Activated naive CD4-positive, alpha-beta T cell treated with anti-CD3 and anti-CD28 coated beads, Interleukin-2, amount 10 ng/mL, durations not matched to agents 7 days and 5 days (primary cell): ENCODE measurements around the gene ACHE.
A peak's percentile ranks its signal among the peaks of the same experiment; 100 is the strongest.
"Not testable (repeated sequence)": the region's sequence is repeated elsewhere in the genome, so short reads cannot be mapped to it uniquely, and the experiment has no call there.

Experiments
- CTCF ChIA-PET: fragments of 350-600 bp; sonication (Branson Sonifier 250); formaldehyde crosslinking; loops from one replicate; lab custom pipeline; 2021; ENCODE audit warnings: antibody characterized with exemption; lab: Charles Lee
- DNase-seq: peaks from one replicate; pipeline ENCODE4 v3.0.0-alpha.2; 2020
- H3K27ac Mint-ChIP-seq: one replicate; pipeline ENCODE4 v1.8.0; 2021; ENCODE audit warnings: mild to moderate bottlenecking, moderate library complexity, mixed read lengths
- H3K27me3 Mint-ChIP-seq: one replicate; pipeline ENCODE4 v1.8.0; 2021; ENCODE audit warnings: mild to moderate bottlenecking, mixed read lengths
- H3K36me3 Mint-ChIP-seq: one replicate; pipeline ENCODE4 v1.8.0; 2021; ENCODE audit warnings: mixed read lengths
- H3K4me1 Mint-ChIP-seq: one replicate; pipeline ENCODE4 v1.8.0; 2021; ENCODE audit warnings: mixed read lengths
- H3K4me3 Mint-ChIP-seq: one replicate; pipeline ENCODE4 v1.8.0; 2021; ENCODE audit warnings: mild to moderate bottlenecking, moderate library complexity, mixed read lengths
- H3K9me3 Mint-ChIP-seq: one replicate; pipeline ENCODE4 v1.8.0; 2021; ENCODE audit warnings: mixed read lengths

The ACHE gene

GRCh38 chr7:100895701-100895955, at the start of gene ACHE:
ACHE (minus strand) TSS chr7:100895888; CDS start chr7:100894232, 1,656 bp downstream.
- peak within 1 kb of the TSS; percentile 3 for H3K27ac Mint-ChIP-seq
- peaks cover 25% of the 10 kb centered on the region for H3K4me1 Mint-ChIP-seq
- DNase-seq: no peak
- H3K4me3 Mint-ChIP-seq: peak within 1 kb of the TSS; percentile 62
- peaks cover 93% of the 10 kb centered on the region for H3K27me3 Mint-ChIP-seq
- H3K36me3 Mint-ChIP-seq: no peaks in the 10 kb centered on the region
- no peaks in the 10 kb centered on the region for H3K9me3 Mint-ChIP-seq
- CTCF ChIA-PET: interaction anchor here (1.3 to 1.6 kb wide), 2 partner anchors 8 to 186 kb away, joined by 4 to 6 read pairs; no protein-coding TSS in a partner anchor

- Mint-ChIP-seq H3K27ac (no peak overlapping the region), H3K36me3 (no peaks in the 10 kb centered on the region), H3K4me3 (no peak overlapping the region), H3K4me1 (no peaks in the 10 kb centered on the region), H3K9me3 (peaks cover 2% of the 10 kb centered on the region), H3K27me3 (peaks cover 23% of the 10 kb centered on the region)
- CTCF ChIA-PET: no interaction called here
- DNase-seq: no peak
Measured at GRCh38 chr7:100944138-100944537, 48.5 kb upstream of the ACHE start.

- CTCF ChIA-PET: no interaction called here
- no peak overlapping the region for H3K27ac Mint-ChIP-seq
- peaks cover 22% of the 10 kb centered on the region for H3K27me3 Mint-ChIP-seq
- DNase-seq: no peak
- H3K9me3 Mint-ChIP-seq: peaks cover 2% of the 10 kb centered on the region
- no peaks in the 10 kb centered on the region for H3K4me1 Mint-ChIP-seq
- H3K36me3 Mint-ChIP-seq: no peaks in the 10 kb centered on the region
- no peak overlapping the region for H3K4me3 Mint-ChIP-seq
Measured at GRCh38 chr7:100943693-100944092, 48.0 kb upstream of the ACHE start.

- CTCF ChIA-PET: no interaction called here
- Mint-ChIP-seq H3K27ac (no peak overlapping the region), H3K9me3 (peaks cover 2% of the 10 kb centered on the region), H3K4me3 (no peak overlapping the region), H3K27me3 (peaks cover 22% of the 10 kb centered on the region), H3K4me1 (no peaks in the 10 kb centered on the region), H3K36me3 (no peaks in the 10 kb centered on the region)
- no peak for DNase-seq
Measured at GRCh38 chr7:100942045-100942774, 46.5 kb upstream of the ACHE start.

- H3K27me3 Mint-ChIP-seq, H3K4me1 Mint-ChIP-seq, H3K4me3 Mint-ChIP-seq, DNase-seq, H3K36me3 Mint-ChIP-seq, H3K9me3 Mint-ChIP-seq, CTCF ChIA-PET, H3K27ac Mint-ChIP-seq: not testable (repeated sequence)
Measured at GRCh38 chr7:100936167-100936566, 40.5 kb upstream of the ACHE start.

GRCh38 chr7:100935381-100935780, 39.7 kb upstream of the ACHE start:
- CTCF ChIA-PET, H3K27me3 Mint-ChIP-seq, H3K27ac Mint-ChIP-seq, H3K4me1 Mint-ChIP-seq, H3K9me3 Mint-ChIP-seq, H3K36me3 Mint-ChIP-seq, DNase-seq, H3K4me3 Mint-ChIP-seq: not testable (repeated sequence)

GRCh38 chr7:100933734-100934133, 38.0 kb upstream of the ACHE start:
- no peak for DNase-seq
- Mint-ChIP-seq H3K27ac (no peak overlapping the region), H3K4me1 (no peaks in the 10 kb centered on the region), H3K9me3 (peaks cover 4% of the 10 kb centered on the region), H3K4me3 (no peak overlapping the region), H3K27me3 (peaks cover 4% of the 10 kb centered on the region), H3K36me3 (no peaks in the 10 kb centered on the region)
- CTCF ChIA-PET: no interaction called here

GRCh38 chr7:100929808-100930174, 34.1 kb upstream of the ACHE start:
- Mint-ChIP-seq H3K27me3 (peaks cover 4% of the 10 kb centered on the region), H3K27ac (no peak overlapping the region), H3K9me3 (peaks cover 4% of the 10 kb centered on the region), H3K4me1 (no peaks in the 10 kb centered on the region), H3K4me3 (no peak overlapping the region), H3K36me3 (no peaks in the 10 kb centered on the region)
- DNase-seq: no peak
- CTCF ChIA-PET: no interaction called here

- H3K36me3 Mint-ChIP-seq, H3K9me3 Mint-ChIP-seq, H3K27ac Mint-ChIP-seq, CTCF ChIA-PET, DNase-seq, H3K4me3 Mint-ChIP-seq, H3K4me1 Mint-ChIP-seq: not testable (repeated sequence)
- H3K27me3 Mint-ChIP-seq: peaks cover 24% of the 10 kb centered on the region
Measured at GRCh38 chr7:100923616-100924015, 27.9 kb upstream of the ACHE start.

GRCh38 chr7:100921039-100921438, 25.4 kb upstream of the ACHE start:
- Mint-ChIP-seq H3K36me3 (no peaks in the 10 kb centered on the region), H3K9me3 (no peaks in the 10 kb centered on the region), H3K4me1 (no peaks in the 10 kb centered on the region), H3K4me3 (no peak overlapping the region), H3K27ac (no peak overlapping the region), H3K27me3 (peaks cover 24% of the 10 kb centered on the region)
- DNase-seq: no peak
- CTCF ChIA-PET: no interaction called here

- H3K27ac Mint-ChIP-seq, H3K4me1 Mint-ChIP-seq, DNase-seq, CTCF ChIA-PET, H3K9me3 Mint-ChIP-seq, H3K36me3 Mint-ChIP-seq, H3K4me3 Mint-ChIP-seq: not testable (repeated sequence)
- peaks cover 24% of the 10 kb centered on the region for H3K27me3 Mint-ChIP-seq
Measured at GRCh38 chr7:100919779-100920437, 24.2 kb upstream of the ACHE start.

GRCh38 chr7:100919335-100919734, 23.6 kb upstream of the ACHE start:
- H3K36me3 Mint-ChIP-seq, H3K9me3 Mint-ChIP-seq, CTCF ChIA-PET, H3K4me3 Mint-ChIP-seq, H3K27ac Mint-ChIP-seq, DNase-seq, H3K4me1 Mint-ChIP-seq: not testable (repeated sequence)
- H3K27me3 Mint-ChIP-seq: peaks cover 24% of the 10 kb centered on the region

- H3K4me1 Mint-ChIP-seq: peaks cover 7% of the 10 kb centered on the region
- CTCF ChIA-PET: no interaction called here
- no peak overlapping the region for H3K27ac Mint-ChIP-seq
- H3K27me3 Mint-ChIP-seq: peaks cover 11% of the 10 kb centered on the region
- no peaks in the 10 kb centered on the region for H3K9me3 Mint-ChIP-seq
- no peak overlapping the region for H3K4me3 Mint-ChIP-seq
- DNase-seq: no peak
- no peaks in the 10 kb centered on the region for H3K36me3 Mint-ChIP-seq
Measured at GRCh38 chr7:100914879-100915447, 19.3 kb upstream of the ACHE start.

GRCh38 chr7:100914208-100914878, 18.7 kb upstream of the ACHE start:
- no peaks in the 10 kb centered on the region for H3K36me3 Mint-ChIP-seq
- CTCF ChIA-PET: no interaction called here
- H3K4me3 Mint-ChIP-seq: no peak overlapping the region
- H3K9me3 Mint-ChIP-seq: no peaks in the 10 kb centered on the region
- no peak for DNase-seq
- H3K4me1 Mint-ChIP-seq: peaks cover 7% of the 10 kb centered on the region
- peaks cover 11% of the 10 kb centered on the region for H3K27me3 Mint-ChIP-seq
- H3K27ac Mint-ChIP-seq: no peak overlapping the region
